Peyer's patch (tissue), 4 donors: Measurements from ENCODE around the gene NTN4.

Experiments
- POLR2A ChIP-seq, 2 donors: fragments of 450-650 bp; IDR thresholded peaks; one replicate each; pipeline ENCODE4 v1.5.1; 2017; ENCODE audit warnings: antibody characterized with exemption in 2 of 2, mild to moderate bottlenecking in 2 of 2, moderate library complexity in 2 of 2
- TF ChIP-seq, protein P1 (sequence below), 6 experiments: fragments of 450-650 bp in 4 of 6; fragments of 200-600 bp in 2 of 6; sonication (generic) in 1 of 6; IDR thresholded peaks; one replicate each; pipeline ENCODE4 v1.5.1; 2017 to 2019; ENCODE audit warnings: antibody characterized with exemption in 6 of 6, mild to moderate bottlenecking in 3 of 6, moderate library complexity in 1 of 6

DNA sequence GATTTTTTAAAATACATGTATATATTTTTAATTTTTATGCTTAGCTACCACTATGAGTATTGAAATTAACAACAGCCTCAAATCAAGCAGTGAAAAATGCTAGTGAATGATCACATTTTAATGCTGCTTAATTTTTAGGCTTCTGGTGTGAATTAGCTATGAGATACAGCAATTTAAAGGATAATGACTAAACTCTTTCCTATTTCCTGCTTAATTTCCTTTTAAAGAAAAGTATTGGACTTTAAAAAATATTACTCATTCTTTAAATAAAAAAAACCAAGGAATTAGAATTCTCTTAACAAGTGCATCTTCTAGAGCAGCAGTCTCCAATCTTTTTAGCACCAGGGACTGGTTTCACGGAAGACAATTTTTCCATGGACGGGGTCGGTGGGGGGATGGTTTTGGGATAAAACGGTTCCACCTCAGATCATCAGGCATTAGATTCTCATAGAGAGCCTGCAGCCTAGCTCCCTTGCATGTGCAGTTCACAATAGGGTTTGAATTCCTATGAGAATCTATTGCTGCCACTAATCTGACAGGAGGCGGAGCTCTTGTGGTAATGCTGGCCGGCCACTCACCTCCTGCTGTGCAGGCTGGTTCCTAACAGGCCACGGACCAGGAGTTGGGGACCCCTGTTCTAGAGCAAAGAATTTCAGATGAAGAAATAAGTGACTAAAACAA lies 18.6 kb upstream of the NTN4 start:
- TF ChIP-seq, protein P1, sequence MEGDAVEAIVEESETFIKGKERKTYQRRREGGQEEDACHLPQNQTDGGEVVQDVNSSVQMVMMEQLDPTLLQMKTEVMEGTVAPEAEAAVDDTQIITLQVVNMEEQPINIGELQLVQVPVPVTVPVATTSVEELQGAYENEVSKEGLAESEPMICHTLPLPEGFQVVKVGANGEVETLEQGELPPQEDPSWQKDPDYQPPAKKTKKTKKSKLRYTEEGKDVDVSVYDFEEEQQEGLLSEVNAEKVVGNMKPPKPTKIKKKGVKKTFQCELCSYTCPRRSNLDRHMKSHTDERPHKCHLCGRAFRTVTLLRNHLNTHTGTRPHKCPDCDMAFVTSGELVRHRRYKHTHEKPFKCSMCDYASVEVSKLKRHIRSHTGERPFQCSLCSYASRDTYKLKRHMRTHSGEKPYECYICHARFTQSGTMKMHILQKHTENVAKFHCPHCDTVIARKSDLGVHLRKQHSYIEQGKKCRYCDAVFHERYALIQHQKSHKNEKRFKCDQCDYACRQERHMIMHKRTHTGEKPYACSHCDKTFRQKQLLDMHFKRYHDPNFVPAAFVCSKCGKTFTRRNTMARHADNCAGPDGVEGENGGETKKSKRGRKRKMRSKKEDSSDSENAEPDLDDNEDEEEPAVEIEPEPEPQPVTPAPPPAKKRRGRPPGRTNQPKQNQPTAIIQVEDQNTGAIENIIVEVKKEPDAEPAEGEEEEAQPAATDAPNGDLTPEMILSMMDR (IDR thresholded peaks at IDR 0.05): no peak
- TF ChIP-seq POLR2A (IDR thresholded peaks at IDR 0.05): no peak
